Right lung (tissue), 5 donors: ENCODE results near the gene C2CD2. TPM values are rescaled to one million over a fixed set of nuclear protein-coding genes. Genes with fewer than 3 reads are reported as not detected.
"Not testable (repeated sequence)": the region's sequence is repeated elsewhere in the genome, so short reads cannot be mapped to it uniquely, and the experiment has no call there.

Source experiments
- DNase-seq, 2 donors: peaks; one replicate each; pipeline ENCODE4 v3.0.0-alpha.2; 2013
- polyA plus RNA-seq, 5 donors: library from polyadenylated mRNA; unstranded; fragments of 120-200 nt; gene quantifications; one replicate each; pipeline versions ENCODE4 v1.2.1 to v1.2.3, GENCODE V29; 2013; ENCODE audit warnings: inconsistent platforms in 1 of 5, low replicate concordance in 1 of 5; ENCODE audit not compliant: insufficient read length in 5 of 5, insufficient read depth in 1 of 5

C2CD2 gene
- polyA plus RNA-seq, 5 donors: 13.8 to 23.3 (median 19.5) TPM

DNA sequence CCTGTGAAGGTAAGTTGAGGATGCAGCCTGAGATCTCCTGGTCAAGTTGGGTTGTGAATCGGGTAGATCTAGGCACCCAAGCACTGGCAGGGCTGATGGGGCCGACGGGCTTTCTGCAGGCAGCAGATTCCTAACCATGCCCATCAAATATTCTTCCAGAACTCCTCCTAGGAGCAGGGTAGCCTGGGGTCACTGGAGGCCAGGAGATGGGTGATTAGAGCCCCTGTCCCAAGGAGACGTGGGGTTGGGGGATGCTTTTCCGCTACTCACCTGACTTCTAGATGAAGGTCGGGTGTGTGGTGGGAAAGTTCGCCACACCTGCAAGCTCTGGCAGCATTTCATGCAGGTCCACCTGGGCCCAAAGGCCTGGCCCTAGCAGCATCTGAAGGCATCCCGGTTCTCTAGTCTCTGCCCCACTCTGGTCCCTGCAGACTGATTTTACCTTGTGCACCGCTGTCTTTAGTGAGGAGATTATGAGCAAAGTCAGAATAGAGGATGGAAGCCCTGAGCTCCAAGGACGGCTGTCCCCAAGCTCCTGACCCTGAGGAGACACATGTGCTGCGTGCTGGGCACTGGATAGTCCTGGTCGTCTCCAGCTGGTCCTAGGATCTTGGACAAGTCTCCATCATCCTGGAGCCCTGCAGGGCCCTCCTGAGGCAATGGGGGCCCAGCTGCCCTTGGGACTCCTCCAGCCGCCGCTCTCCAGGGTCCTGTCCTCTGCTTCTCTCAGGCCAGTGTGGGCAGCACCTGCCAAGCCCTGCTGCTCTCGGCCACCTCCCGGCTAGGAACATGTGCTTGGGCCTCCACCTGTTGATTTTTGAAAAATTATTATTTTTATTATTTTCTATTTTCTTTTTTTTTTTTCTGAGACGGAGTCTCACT lies 21.8 kb upstream of the C2CD2 start:
- DNase-seq: no peak

- no peak for DNase-seq
Measured at GRCh38 chr21:41974752-41975053, 20.9 kb upstream of the C2CD2 start.

GRCh38 chr21:41973861-41974751 lies 20.3 kb upstream of the C2CD2 start:
- DNase-seq: no peak

- no peak for DNase-seq
Measured at GRCh38 chr21:41973427-41973831, 19.6 kb upstream of the C2CD2 start.

DNA sequence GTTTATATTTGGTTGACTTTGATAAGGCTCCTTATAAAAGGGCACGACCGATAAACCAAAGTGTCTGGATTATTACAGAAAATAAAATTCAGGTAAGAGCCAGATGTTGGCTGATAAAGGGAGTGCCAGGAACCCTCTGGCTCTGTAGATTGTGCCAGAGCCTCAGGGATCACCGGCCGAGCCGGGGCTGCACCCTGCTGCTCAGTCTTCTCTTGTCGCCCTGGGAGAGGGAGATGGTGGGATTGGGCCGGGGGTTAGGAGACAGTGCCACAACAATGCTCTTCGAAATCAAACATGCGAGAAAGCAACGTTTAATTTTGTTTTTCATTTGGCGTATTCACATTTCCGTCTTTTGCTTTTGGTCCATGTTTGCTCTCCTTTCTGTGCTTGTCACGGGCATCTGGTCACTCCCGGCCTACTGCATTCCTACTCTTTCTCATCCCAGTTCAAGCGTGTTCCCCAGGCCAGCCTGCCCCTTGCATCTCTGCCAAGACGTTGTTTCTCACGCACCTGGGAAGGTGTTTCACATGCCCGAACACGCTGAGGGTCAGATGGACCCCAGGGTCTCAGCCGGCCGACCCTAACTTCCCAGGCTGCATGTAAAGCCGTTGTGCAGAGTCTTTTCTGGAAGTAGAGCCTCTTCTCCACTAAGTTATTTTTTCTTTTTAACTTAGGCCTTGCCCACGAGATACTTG lies 18.8 kb upstream of the C2CD2 start:
- no peak for DNase-seq

- no peak for DNase-seq
Measured at GRCh38 chr21:41971891-41972290, 18.1 kb upstream of the C2CD2 start.

DNA sequence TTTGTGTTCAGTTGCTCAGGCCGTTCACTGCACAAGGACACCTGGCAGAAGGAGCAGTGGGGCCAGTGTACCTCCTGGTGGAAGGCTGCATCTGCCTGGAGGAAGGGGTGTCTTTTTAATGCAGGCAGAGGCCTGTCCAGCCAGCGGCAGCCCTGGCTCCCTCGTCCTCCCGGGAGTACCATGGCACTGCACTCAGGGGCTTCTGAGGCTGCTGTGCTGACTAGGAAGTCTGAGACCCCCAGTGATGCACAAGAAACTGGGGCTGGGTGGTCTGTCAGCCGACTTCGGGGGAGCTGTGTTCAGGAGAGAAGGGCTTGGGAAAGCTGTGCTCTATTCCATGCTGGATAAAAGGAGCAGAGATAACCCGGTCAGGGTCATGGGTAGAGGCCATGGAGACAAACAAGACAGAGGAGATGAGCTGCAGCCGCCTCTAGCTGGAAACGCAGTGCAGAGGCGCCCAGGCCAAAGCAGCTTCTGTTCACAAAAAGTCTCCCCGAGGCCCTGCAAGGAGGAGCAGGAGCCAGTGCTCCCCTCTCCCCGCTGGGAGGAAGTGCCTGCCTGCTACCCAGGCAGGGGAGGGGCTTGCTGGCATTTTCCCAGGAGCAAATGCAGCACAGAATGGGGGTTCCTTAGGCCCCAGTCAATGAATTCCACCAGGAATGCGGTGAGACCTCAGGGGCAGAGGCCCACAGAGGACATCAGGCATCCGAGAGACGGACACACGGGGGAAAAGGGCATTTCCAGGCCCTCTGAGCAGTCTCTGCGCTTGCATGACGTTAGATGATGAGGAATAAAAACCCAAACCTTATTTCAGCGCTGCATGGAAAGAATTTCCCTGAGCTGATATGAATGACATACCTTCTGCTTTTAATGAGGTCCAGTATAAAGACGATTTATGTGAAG lies 17.2 kb upstream of the C2CD2 start:
- no peak for DNase-seq

GRCh38 chr21:41970106-41970391 lies 16.2 kb upstream of the C2CD2 start:
- DNase-seq: no peak

DNA sequence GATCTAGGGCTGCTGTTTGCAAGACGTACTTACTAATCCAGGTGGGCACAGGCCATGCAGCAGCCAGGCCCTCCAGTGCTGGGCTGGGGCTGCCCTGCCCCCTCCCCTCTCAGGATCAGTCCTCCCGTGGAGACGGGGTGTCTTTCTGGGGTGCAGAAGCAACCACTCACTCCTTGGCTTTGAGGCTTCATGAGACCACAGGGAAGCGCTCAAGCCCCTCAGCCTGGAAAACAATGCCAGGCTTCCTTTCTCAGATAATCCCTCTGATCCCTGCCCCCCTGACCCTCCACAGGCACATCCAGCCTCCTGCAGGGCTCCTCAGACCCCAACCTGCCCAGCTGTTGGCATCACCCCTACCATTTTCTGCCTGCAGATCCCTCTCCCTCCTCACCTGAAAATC lies 13.9 kb upstream of the C2CD2 start:
- DNase-seq: no peak

DNA sequence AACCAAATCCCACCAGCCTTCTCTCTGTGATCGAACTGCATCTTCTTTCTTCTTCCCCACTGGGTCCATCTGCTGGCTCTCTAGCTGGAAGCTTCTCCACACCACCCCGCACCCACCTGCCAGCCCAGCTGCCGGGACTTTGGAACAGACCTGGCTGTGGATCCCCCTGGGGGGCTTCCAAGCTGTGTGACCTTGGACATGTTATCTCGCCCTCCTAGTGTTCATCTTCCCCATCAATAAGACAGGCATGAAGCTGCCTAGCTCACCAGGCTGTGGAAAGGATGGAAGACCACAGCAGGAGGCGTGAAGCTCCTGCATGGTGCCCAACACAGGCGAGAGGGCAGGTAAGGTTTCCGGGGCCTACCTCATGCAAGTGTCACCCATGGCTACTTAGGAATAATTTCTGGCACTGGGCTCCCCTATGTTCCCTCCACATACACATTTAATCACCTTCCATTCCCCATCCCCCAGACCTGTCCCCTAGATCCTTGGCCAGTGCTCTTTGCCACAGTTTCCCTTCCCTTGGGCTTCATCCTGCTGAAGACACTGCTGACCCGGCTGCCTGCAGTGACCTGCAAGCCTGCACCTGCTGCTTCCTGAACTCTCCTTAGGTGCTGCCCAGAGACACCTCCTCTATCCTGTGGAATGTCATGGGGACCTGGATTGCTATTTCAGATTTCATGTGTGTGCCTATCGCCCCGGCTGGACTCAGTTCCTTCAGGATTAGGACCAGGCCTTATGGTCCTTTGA lies 13.2 kb upstream of the C2CD2 start:
- no peak for DNase-seq

DNA sequence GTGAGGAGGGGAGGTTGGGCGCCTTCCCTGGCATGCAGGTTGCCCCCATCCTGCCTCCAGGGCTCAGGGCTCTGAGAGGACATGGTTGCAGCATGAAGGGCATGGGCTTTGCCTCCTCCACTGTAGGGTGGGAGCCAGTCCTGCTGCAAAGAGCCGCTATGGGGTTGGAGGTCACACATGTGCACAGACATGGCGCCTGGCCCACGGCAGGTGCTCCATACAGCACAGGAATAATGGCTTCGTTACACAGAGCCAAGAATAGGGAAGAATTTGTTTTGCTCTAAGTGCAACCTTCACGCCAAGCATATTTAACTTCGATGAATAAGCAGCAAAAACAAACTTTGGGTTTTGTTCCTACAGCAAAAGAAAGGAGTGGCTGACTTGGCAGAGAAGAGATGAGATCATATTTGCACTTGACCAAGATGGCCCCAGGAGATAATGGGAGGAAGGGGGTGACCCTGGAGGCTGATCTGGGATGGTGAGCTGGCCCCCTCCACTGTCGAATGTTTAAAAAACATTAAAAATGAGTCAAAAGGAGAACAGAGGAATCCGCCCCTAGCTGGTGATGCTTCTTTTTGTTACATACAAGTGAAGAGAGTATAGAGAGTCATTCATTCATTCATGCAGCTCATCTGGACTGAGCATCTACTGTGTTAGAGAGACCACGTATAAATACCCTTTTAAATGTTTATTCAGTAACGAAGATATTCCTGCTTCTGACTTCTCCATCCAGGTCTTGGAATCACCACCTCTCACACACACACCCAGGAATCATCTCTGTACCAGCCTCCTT lies 12.4 kb upstream of the C2CD2 start:
- DNase-seq: no peak

GRCh38 chr21:41965461-41966013 lies 11.7 kb upstream of the C2CD2 start:
- DNase-seq: no peak

DNA sequence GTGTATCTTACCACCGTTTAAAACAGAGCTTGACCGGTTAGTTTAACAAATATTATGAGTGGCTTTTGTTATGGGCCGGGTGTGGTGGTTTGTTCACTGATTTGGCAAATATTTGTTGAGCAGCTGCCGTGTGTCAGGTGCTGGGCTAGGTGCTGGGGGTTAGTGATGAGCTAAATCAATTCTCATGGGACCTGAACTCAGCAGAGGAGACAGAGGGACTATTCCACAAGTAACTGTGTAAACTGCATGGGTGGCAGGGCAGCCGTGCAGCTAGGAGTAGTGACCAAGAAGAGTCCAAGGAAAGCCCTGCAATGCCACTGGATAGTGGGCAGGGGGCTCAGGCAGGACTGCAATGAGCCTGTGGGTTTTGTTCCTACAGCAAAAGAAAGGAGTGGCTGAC lies 11.2 kb upstream of the C2CD2 start:
- DNase-seq: no peak

GRCh38 chr21:41964171-41964570 lies 10.4 kb upstream of the C2CD2 start:
- no peak for DNase-seq

DNA sequence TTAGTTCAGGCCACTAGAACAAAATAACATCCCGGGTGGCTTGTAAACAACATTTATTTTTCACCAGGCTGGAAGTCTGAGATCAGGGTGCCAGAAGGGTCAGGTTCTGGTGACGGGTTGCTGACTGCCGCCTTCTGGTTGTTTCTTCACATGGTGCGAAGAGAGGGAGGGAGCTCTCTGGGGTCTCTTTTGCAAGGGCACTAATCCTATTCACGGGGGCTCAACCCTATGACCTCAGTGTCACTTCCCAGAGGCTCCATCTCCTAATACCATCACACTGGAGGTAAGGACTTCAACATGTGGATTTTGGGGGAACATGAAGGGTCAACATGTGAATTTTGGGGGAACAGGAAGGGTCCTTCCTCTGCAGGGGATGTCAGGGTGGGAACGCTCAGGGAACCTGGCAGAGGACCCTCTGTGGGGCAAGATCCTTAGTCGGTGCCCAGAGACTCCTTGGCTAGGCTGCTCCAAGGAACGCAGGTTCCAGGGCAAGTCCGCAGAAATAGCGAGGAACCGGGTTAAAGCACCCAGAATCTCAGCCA lies 8.7 kb upstream of the C2CD2 start:
- DNase-seq: no peak

DNA sequence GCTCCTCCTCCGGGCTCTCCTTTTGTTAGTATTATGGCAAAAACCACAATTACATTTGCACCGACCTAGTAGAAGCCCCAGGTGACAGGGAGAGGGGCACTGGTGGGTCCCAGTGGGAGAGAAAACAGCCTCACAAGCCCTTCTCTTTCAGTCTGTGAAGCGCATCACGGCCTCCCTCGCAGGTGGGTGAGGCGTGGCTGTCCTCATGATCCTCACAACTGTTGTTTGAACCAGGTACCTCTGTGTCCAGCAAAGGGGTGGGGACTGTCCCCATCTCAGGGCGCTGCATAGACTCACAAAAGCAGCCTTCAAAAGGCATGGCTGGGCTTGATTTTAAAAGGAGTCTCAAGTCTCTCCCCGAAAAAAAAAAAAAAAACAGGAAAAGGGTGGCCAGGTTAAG lies 7.9 kb upstream of the C2CD2 start:
- no peak for DNase-seq

- no peak for DNase-seq
Measured at GRCh38 chr21:41961282-41961701, 7.5 kb upstream of the C2CD2 start.

DNA sequence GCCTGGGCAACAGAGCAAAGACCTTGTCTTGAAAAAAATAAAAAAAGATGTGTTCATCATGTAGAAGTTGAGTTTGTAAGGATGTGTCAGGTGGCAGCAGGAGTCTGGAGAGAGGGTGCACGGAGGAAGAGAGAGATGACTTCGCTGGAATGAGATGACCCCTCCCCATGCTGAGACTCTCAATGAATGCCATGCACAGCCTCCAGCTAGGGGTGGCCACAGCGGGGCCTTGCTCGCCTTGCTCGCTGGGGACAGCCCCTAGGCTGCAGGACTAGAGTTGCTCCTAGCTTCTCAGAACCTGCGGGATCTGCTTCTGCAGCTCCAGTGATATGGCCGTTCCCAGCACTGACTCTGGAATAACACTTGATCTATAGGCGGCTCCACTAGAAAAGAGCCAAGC lies 6.6 kb upstream of the C2CD2 start:
- DNase-seq: no peak

DNA sequence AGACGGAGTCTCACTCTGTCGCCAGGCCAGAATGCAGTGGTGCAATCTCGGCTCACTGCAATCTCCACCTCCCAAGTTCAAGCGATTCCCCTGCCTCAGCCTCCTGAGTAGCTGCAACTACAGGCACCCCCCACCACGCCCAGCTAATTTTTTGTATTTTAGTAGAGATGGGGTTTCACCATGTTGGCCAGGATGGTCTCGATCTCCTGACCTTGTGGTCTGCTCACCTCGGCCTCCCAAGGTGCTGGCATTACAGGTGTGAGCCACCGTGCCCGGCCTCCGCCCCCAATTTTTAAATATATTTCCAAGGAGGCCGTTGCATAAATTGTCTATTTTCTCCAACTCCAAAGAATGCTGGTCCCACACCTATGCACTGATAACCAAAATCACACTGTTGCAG lies 5.9 kb upstream of the C2CD2 start:
- DNase-seq: not testable (repeated sequence)
